Caco-2 (cell line): Measurements from ENCODE around the gene ACTG2. TPM values are rescaled to one million over a fixed set of nuclear protein-coding genes. Genes with fewer than 3 reads are reported as not detected.
"Not testable (repeated sequence)": the region's sequence is repeated elsewhere in the genome, so short reads cannot be mapped to it uniquely, and the experiment has no call there.

Experiments used
- BruUV-seq: library from RNA; stranded (reverse); fragments of 400-500 nt; replicated peaks from 2 replicates; lab custom pipeline; 2021; lab: Mats Ljungman, UMichigan
- CTCF ChIA-PET: fragments of 300-600 bp; sonication (Branson Sonifier 250); formaldehyde crosslinking; loops from one replicate; lab custom pipeline; 2022; ENCODE audit warnings: antibody characterized with exemption; lab: Charles Lee
- POLR2A ChIA-PET: fragments of 300-600 bp; sonication (Branson Sonifier 250); formaldehyde crosslinking; loops from one replicate; lab custom pipeline; 2022; ENCODE audit warnings: antibody characterized with exemption; lab: Charles Lee
- DNase-seq, 2 experiments: peaks; one replicate each; pipeline versions ENCODE4 v3.0.0 to v3.0.0-alpha.2; 2020 to 2022
- H3K27me3 ChIP-seq: replicated peaks from 2 replicates; pipeline ENCODE4 v1.6.0; 2011; ENCODE audit warnings: low read length; ENCODE audit not compliant: control insufficient read depth, insufficient read depth
- H3K36me3 ChIP-seq: 2 replicates; pipeline ENCODE4 v1.5.1; 2011; ENCODE audit warnings: low read length; ENCODE audit not compliant: control insufficient read depth, insufficient read depth
- H3K4me1 ChIP-seq: fragments of 250-450 bp; sonication (Bioruptor Pico); 2 replicates; pipeline ENCODE4 v1.5.1; 2020; ENCODE audit warnings: mild to moderate bottlenecking
- H3K4me3 ChIP-seq: 2 replicates; pipeline ENCODE4 v1.5.1; 2011; ENCODE audit warnings: low read depth, mild to moderate bottlenecking, control low read depth, low read length
- H3K9me3 ChIP-seq: fragments of 250-450 bp; sonication (Bioruptor Pico); 2 replicates; pipeline ENCODE4 v1.5.1; 2020; ENCODE audit warnings: mild to moderate bottlenecking, moderate library complexity
- H3K27ac Mint-ChIP-seq: one replicate; pipeline ENCODE4 v1.8.0; 2022; ENCODE audit warnings: mixed read lengths; ENCODE audit not compliant: unreplicated experiment
- H3K27me3 Mint-ChIP-seq: one replicate; pipeline ENCODE4 v1.8.0; 2022; ENCODE audit warnings: mixed read lengths; ENCODE audit not compliant: insufficient read depth, unreplicated experiment
- H3K36me3 Mint-ChIP-seq: one replicate; pipeline ENCODE4 v1.8.0; 2022; ENCODE audit warnings: mild to moderate bottlenecking, mixed read lengths; ENCODE audit not compliant: insufficient read depth, unreplicated experiment
- H3K4me1 Mint-ChIP-seq: one replicate; pipeline ENCODE4 v1.8.0; 2022; ENCODE audit warnings: low read depth, mixed read lengths; ENCODE audit not compliant: unreplicated experiment
- H3K4me3 Mint-ChIP-seq: one replicate; pipeline ENCODE4 v1.8.0; 2022; ENCODE audit warnings: mild to moderate bottlenecking, moderate library complexity, mixed read lengths; ENCODE audit not compliant: unreplicated experiment
- H3K9me3 Mint-ChIP-seq: one replicate; pipeline ENCODE4 v1.8.0; 2022; ENCODE audit warnings: mixed read lengths; ENCODE audit not compliant: unreplicated experiment
- intact Hi-C: fragments of 100-400 bp; cut with micrococcal nuclease; formaldehyde crosslinking; loops from one replicate; pipeline ENCODE4 v1.10.0; 2022; ENCODE audit not compliant: unreplicated experiment
- total RNA-seq: library from RNA; stranded (reverse); gene quantifications from 2 replicates; pipeline ENCODE4 v1.2.3, GENCODE V29; 2022
- TF ChIP-seq, protein P1 (sequence below), 2 experiments: fragments of 200-600 bp in 1 of 2; IDR thresholded peaks; 1 replicate in 1 of 2; 2 replicates in 1 of 2; pipeline versions ENCODE4 v1.5.1 to v1.8.0; 2011 to 2022; ENCODE audit warnings: antibody characterized with exemption in 1 of 2, control low read depth in 1 of 2, inconsistent platforms in 1 of 2, low read depth in 1 of 2, low read length in 1 of 2, mild to moderate bottlenecking in 1 of 2, moderate library complexity in 1 of 2; ENCODE audit not compliant: insufficient read depth in 1 of 2, severe bottlenecking in 1 of 2, unreplicated experiment in 1 of 2

The ACTG2 gene
- total RNA-seq, 1 experiment from 2014 or later = 2.6 TPM

- Mint-ChIP-seq H3K27me3 (no peaks in the 10 kb centered on the region), H3K27ac (no peak overlapping the region), H3K4me1 (no peaks in the 10 kb centered on the region), H3K4me3 (no peak overlapping the region), H3K9me3 (no peaks in the 10 kb centered on the region), H3K36me3 (peaks cover 20% of the 10 kb centered on the region)
- ChIA-PET POLR2A (no interaction called here), CTCF (no interaction called here)
- H3K4me1 ChIP-seq = no peaks in the 10 kb centered on the region
- intact Hi-C loops = no loop called here
- H3K9me3 ChIP-seq = no peaks in the 10 kb centered on the region
- H3K36me3 ChIP-seq = no peaks in the 10 kb centered on the region
- TF ChIP-seq, protein P1, sequence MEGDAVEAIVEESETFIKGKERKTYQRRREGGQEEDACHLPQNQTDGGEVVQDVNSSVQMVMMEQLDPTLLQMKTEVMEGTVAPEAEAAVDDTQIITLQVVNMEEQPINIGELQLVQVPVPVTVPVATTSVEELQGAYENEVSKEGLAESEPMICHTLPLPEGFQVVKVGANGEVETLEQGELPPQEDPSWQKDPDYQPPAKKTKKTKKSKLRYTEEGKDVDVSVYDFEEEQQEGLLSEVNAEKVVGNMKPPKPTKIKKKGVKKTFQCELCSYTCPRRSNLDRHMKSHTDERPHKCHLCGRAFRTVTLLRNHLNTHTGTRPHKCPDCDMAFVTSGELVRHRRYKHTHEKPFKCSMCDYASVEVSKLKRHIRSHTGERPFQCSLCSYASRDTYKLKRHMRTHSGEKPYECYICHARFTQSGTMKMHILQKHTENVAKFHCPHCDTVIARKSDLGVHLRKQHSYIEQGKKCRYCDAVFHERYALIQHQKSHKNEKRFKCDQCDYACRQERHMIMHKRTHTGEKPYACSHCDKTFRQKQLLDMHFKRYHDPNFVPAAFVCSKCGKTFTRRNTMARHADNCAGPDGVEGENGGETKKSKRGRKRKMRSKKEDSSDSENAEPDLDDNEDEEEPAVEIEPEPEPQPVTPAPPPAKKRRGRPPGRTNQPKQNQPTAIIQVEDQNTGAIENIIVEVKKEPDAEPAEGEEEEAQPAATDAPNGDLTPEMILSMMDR (IDR thresholded peaks at IDR 0.05; ENCODE audit: insufficient read depth in 1 of 2, low read depth in 1 of 2, low read length in 1 of 2, severe bottlenecking in 1 of 2, unreplicated experiment in 1 of 2) = no peak
- BruUV-seq = no TSS peak
- no peak overlapping the region for H3K4me3 ChIP-seq
- H3K27me3 ChIP-seq = no peaks in the 10 kb centered on the region
- DNase-seq = no peak
Measured at GRCh38 chr2:73868204-73868978, 24.4 kb upstream of the ACTG2 start.

- no peak overlapping the region for H3K4me3 Mint-ChIP-seq
- ChIA-PET POLR2A (no interaction called here), CTCF (no interaction called here)
- Histone ChIP-seq H3K27me3 (no peaks in the 10 kb centered on the region), H3K4me1 (no peaks in the 10 kb centered on the region), H3K9me3 (no peaks in the 10 kb centered on the region), H3K36me3 (no peaks in the 10 kb centered on the region; the same call in 1 of the 2 replicates), H3K4me3 (no peak overlapping the region)
- intact Hi-C loops = no loop called here
- TF ChIP-seq, protein P1 (IDR thresholded peaks at IDR 0.05; ENCODE audit: insufficient read depth in 1 of 2, low read depth in 1 of 2, low read length in 1 of 2, severe bottlenecking in 1 of 2, unreplicated experiment in 1 of 2) = no peak
- peaks cover 7% of the 10 kb centered on the region for H3K36me3 Mint-ChIP-seq
- no peaks in the 10 kb centered on the region for H3K9me3 Mint-ChIP-seq
- H3K4me1 Mint-ChIP-seq = no peaks in the 10 kb centered on the region
- H3K27ac Mint-ChIP-seq = no peak overlapping the region
- BruUV-seq = no TSS peak
- H3K27me3 Mint-ChIP-seq = no peaks in the 10 kb centered on the region
- DNase-seq = no peak
Measured at GRCh38 chr2:73870084-73870483, 22.7 kb upstream of the ACTG2 start.

DNA sequence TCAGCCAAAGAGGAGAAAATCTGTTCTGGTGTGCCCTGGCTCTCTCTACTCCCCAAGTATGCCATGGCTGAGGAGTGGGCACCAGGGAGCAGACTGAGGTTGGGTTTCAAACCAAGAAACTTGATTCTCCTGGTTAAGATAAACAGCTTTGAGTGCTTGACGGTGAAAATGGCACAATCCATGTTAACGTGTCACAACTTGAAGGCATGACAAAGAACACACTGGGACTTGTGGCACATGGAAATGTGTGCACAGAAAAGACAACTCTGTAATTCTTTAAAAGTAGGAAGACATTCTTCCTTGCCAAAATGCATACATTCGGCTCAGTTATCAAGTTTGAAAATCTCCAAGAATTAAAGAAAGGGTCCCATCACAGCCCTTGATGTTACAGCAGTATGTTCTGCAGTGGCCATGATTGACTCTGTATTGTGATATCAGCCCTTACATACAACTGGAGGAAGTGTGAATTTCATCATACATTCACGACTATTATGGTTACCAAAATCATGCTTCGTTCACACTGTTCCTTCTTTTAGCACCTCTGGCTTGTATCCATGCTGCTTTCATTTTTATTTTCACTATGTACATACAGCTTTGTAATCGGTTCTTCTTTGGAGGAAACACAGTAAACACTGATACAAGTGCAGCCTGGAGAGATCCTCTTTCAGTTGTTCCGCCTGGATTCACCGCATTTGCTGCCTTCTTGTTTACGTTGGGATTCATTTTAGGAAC is 15.6 kb upstream of the ACTG2 start:
- Mint-ChIP-seq H3K4me1 (no peaks in the 10 kb centered on the region), H3K4me3 (no peak overlapping the region), H3K27ac (no peak overlapping the region), H3K36me3 (no peaks in the 10 kb centered on the region), H3K9me3 (no peaks in the 10 kb centered on the region), H3K27me3 (peaks cover 3% of the 10 kb centered on the region)
- Histone ChIP-seq H3K4me1 (0 out of 2 replicates have a peak, but pooled peaks cover 4% of the 10 kb centered on the region), H3K27me3 (no peaks in the 10 kb centered on the region), H3K36me3 (no peaks in the 10 kb centered on the region; the same call in 1 of the 2 replicates), H3K9me3 (no peaks in the 10 kb centered on the region), H3K4me3 (no peak overlapping the region)
- intact Hi-C loops = no loop called here
- no peak for DNase-seq
- TF ChIP-seq, protein P1 (IDR thresholded peaks at IDR 0.05; ENCODE audit: insufficient read depth in 1 of 2, low read depth in 1 of 2, low read length in 1 of 2, severe bottlenecking in 1 of 2, unreplicated experiment in 1 of 2) = no peak
- POLR2A ChIA-PET = no interaction called here
- no TSS peak for BruUV-seq
- CTCF ChIA-PET = no interaction called here

DNA sequence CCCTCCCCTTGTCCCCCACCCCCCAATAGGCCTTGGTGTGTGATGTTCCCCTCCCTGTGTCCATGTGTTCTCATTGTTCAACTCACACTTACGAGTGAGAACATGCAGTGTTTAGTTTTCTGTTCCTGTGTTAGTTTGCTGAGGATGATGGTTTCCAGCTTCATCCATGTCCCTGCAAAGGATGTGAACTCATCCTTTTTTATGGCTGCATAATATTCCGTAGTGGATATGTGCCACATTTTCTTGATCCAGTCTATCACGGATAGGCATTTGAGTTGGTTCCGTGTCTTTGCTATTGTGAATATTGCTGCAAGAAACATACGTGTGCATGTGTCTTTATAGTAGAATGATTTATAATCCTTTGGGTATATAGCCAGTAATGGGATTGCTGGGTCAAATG is 14.8 kb upstream of the ACTG2 start:
- DNase-seq, H3K4me3 Mint-ChIP-seq, H3K4me1 Mint-ChIP-seq, H3K27ac Mint-ChIP-seq, H3K36me3 ChIP-seq, H3K9me3 Mint-ChIP-seq, BruUV-seq, H3K9me3 ChIP-seq, intact Hi-C loops, POLR2A ChIA-PET, H3K36me3 Mint-ChIP-seq, H3K4me3 ChIP-seq, H3K27me3 ChIP-seq, H3K4me1 ChIP-seq, CTCF ChIA-PET, H3K27me3 Mint-ChIP-seq: not testable (repeated sequence)
